ENCODE results near the gene PRPF4.

DNA sequence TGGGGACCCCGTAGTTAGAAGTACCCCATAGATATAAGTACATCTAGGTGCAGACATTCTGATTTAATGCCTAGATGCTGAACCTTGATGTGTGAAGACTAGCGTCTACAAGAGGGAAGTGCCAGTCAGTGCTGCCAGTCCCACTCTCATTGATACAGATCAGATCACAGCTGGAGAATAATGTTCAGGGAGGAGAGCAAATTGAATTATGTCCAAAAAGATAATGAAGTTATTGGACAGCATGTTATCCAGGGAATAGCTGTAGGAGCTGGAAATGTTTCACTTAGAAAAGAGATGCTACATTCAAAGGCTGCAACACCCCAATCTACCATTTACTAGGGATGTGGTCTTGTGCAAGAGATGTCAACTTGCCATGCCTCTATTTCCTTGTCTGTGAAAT lies 43.6 kb downstream of the PRPF4 start:
- no peak for TF ChIP-seq CTCF (IDR thresholded peaks at IDR 0.05)
- no peak for TF ChIP-seq POLR2A (IDR thresholded peaks at IDR 0.05)

Measured in vagina (tissue), 2 donors.